IPS-18c (cell line): ENCODE results near the gene ADGRV1.
"Not testable (repeated sequence)": the region's sequence is repeated elsewhere in the genome, so short reads cannot be mapped to it uniquely, and the experiment has no call there.

Experiments used
- H3K4me3 ChIP-seq: 2 replicates; pipeline ENCODE4 v1.7.0; 2013; ENCODE audit warnings: low read depth, mild to moderate bottlenecking, low read length, moderate library complexity; ENCODE audit not compliant: insufficient read depth
- H3K9me3 ChIP-seq: one replicate; pipeline ENCODE4 v1.6.1; 2013; ENCODE audit warnings: mild to moderate bottlenecking, low read length, moderate library complexity; ENCODE audit not compliant: control insufficient read depth, insufficient read depth

Gene ADGRV1

GRCh38 chr5:90619762-90620161 lies 61.2 kb downstream of the ADGRV1 start:
- H3K4me3 ChIP-seq, H3K9me3 ChIP-seq: not testable (repeated sequence)

DNA sequence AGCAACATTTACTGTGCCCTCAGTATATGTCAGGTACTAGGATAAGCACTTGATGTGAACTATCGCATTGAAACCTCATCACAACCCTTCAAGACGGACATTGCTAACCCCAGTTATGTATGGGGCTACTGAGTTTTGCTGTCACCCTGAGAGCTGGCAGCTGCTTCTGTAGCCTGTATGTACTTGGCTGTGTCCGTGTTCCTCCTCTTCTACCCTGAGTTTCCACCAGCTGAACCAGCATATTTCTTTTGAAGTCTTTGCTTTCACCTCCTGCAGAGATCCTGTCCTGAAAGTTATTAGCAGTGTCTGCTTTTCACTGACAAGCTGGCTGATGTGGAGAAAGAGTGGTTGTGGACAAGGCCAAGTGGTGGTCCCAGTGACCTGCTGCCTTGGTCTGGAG lies 63.3 kb downstream of the ADGRV1 start:
- no peak overlapping the region for H3K4me3 ChIP-seq
- no peaks in the 10 kb centered on the region for H3K9me3 ChIP-seq

GRCh38 chr5:90626493-90626892 lies 67.9 kb downstream of the ADGRV1 start:
- Histone ChIP-seq H3K4me3 (no peak overlapping the region), H3K9me3 (no peaks in the 10 kb centered on the region)

DNA sequence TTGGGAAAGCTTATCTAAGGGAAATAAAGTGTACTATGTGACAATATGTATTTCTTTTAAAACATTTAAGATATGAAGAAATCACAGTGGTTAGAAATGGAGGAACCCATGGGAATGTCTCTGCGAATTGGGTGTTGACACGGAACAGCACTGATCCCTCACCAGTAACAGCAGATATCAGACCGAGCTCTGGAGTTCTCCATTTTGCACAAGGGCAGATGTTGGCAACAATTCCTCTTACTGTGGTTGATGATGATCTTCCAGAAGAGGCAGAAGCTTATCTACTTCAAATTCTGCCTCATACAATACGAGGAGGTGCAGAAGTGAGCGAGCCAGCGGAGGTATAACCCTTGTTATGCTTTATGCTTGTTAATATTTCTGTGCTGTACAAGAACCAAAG lies 69.9 kb downstream of the ADGRV1 start:
- no peaks in the 10 kb centered on the region for H3K9me3 ChIP-seq
- H3K4me3 ChIP-seq, result no peak overlapping the region

GRCh38 chr5:90632791-90633190 lies 74.2 kb downstream of the ADGRV1 start:
- Histone ChIP-seq H3K9me3 (no peaks in the 10 kb centered on the region), H3K4me3 (no peak overlapping the region)

GRCh38 chr5:90636948-90637347 lies 78.4 kb downstream of the ADGRV1 start:
- Histone ChIP-seq H3K9me3 (no peaks in the 10 kb centered on the region), H3K4me3 (no peak overlapping the region)

- Histone ChIP-seq H3K4me3 (no peak overlapping the region), H3K9me3 (no peaks in the 10 kb centered on the region)
Observed at GRCh38 chr5:90637731-90638130, 79.1 kb downstream of the ADGRV1 start.

DNA sequence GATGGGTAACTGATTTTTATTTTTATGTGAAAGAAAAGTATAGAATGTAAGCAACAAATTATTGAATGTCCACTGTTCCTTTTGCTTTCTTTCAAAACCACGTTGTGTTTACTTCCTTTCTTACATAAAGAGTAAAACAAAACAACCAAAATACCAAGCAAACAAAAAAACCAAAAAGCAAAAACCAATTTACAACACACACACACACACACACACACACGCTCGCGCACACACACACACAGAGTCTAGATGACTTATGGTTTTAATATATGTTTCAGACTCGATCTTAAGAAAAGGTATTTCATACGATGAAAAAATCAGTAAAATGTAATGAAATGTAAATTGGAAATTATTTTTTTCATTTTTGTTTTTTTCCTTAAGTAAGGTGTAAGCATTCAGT lies 80.3 kb downstream of the ADGRV1 start:
- H3K9me3 ChIP-seq, result no peaks in the 10 kb centered on the region
- no peak overlapping the region for H3K4me3 ChIP-seq

DNA sequence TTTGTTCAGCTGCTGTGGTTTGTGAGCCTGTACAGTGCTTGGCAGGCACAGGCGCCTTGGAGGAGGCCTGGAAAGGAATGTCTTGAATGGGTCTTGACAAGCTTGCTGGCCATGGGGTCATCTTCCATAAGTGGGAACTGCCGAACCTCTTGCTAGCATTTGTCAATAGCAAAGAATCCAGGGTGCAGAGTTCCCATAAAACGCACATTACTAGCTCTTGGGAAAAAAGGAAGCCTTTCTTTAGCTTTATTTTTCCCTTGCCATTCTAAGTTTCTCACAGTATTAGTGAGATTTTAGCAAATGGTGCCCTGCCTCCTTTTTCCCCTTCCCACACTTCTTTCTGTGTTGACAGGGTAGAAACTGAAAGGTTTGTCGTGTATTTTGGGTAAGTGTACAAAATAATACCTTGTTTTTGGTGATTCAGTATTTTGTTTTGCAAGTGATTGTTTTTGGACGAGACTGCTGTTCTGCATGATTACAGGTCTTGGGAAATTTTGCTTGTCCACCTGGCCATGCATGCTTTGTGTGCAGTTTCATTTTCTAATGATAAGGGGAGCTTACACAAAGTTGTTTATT lies 82.0 kb downstream of the ADGRV1 start:
- no peaks in the 10 kb centered on the region for H3K9me3 ChIP-seq
- no peak overlapping the region for H3K4me3 ChIP-seq

GRCh38 chr5:90641528-90641927 lies 82.9 kb downstream of the ADGRV1 start:
- no peak overlapping the region for H3K4me3 ChIP-seq
- no peaks in the 10 kb centered on the region for H3K9me3 ChIP-seq

- Histone ChIP-seq H3K4me3 (no peak overlapping the region), H3K9me3 (no peaks in the 10 kb centered on the region)
Observed at GRCh38 chr5:90642706-90643229, 84.2 kb downstream of the ADGRV1 start.

DNA sequence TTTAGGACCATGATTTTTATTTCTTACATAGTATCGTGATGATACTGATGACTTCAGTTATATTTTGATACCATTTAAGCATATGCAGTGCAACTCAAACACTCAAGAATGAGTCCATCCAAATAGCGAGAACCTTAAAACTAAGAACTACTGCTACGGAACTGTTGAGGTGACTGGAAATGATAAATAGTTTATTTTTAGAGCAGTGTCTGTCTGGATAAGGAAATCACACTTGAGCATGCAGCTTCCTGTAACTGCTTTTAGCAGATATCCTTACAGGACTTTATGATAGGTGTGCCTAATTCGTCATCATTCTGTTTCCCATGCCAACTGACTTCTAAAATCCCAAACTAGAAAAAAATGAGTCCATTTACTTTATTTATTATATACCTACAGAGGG lies 85.5 kb downstream of the ADGRV1 start:
- H3K4me3 ChIP-seq, result no peak overlapping the region
- no peaks in the 10 kb centered on the region for H3K9me3 ChIP-seq

- Histone ChIP-seq H3K9me3 (no peaks in the 10 kb centered on the region), H3K4me3 (no peak overlapping the region)
Observed at GRCh38 chr5:90645024-90645610, 86.5 kb downstream of the ADGRV1 start.

- H3K4me3 ChIP-seq, result no peak overlapping the region
Observed at GRCh38 chr5:90650767-90651166, 92.2 kb downstream of the ADGRV1 start.

DNA sequence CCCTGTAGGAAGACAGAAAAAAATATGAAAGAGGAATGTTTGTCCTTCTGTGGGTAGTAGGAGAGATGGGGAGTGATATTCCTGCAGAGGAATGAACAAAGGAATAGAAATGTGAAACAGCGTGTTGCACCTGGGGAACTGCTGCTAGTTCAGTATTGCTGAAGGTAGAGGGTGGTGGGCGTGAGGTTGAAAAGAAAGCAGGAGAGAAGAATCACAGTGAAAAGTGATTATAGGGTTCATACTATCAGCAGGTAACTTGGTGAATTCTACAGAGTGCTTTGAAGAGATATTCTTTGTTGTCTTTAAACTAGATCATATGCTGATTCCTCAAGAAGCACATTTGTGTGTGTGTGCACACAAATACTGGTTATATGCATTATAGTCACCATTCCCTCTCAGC lies 95.6 kb downstream of the ADGRV1 start:
- Histone ChIP-seq H3K9me3 (no peaks in the 10 kb centered on the region), H3K4me3 (no peak overlapping the region)

More at GRCh38 chr5:90650767-90651166, 92.2 kb downstream of the ADGRV1 start:
- H3K9me3 ChIP-seq, result no peaks in the 10 kb centered on the region

DNA sequence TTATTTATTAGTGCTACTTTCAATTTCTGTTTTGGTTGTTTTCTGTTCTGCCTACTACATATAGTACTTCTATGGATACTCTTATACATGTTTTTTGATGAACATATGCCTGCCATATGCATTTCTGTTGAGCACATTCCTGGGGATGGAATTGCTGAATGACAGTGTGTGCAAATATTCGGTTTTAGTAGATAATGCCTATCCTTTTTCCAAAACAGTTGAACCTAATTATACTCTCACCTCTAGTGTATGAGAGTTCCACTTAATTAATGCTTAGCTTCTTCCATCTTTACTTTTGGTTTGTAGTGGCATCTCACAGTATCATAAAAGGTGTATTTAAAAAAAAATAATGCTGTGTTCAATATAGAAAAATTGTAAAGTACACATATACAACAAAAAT lies 96.8 kb downstream of the ADGRV1 start:
- H3K9me3 ChIP-seq, result no peaks in the 10 kb centered on the region
- H3K4me3 ChIP-seq, result no peak overlapping the region

- no peak overlapping the region for H3K4me3 ChIP-seq
- no peaks in the 10 kb centered on the region for H3K9me3 ChIP-seq
Observed at GRCh38 chr5:90657030-90657429, 98.4 kb downstream of the ADGRV1 start.

DNA sequence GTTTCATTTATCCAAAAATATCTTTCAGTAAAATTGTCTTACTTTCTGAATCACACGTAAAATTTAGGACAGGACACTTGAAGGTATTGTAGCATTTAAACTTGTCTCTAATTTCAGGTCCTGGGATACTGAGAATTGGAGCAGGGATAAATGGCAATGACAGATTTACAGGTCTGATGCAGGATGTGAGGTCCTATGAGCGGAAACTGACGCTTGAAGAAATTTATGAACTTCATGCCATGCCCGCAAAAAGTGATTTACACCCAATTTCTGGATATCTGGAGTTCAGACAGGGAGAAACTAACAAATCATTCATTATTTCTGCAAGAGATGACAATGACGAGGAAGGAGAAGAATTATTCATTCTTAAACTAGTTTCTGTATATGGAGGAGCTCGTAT lies 99.2 kb downstream of the ADGRV1 start:
- H3K4me3 ChIP-seq, result no peak overlapping the region
- H3K9me3 ChIP-seq, result no peaks in the 10 kb centered on the region

GRCh38 chr5:90658620-90659019 lies 100.0 kb downstream of the ADGRV1 start:
- Histone ChIP-seq H3K9me3 (no peaks in the 10 kb centered on the region), H3K4me3 (no peak overlapping the region)
